ENCODE data around the gene TTC7B. TPM values are rescaled to one million over a fixed set of nuclear protein-coding genes. Genes with fewer than 3 reads are reported as not detected.

TTC7B gene
- total RNA-seq, 1 donor from 2014 or later = 55.5 TPM

- Histone ChIP-seq H3K4me3 (no peak overlapping the region), H3K4me1 (peaks cover 44% of the 10 kb centered on the region), H3K36me3 (no peaks in the 10 kb centered on the region), H3K27ac (replicated peaks) (no peak overlapping the region), H3K9me3 (replicated peaks) (no peaks in the 10 kb centered on the region), H3K27me3 (ENCODE audit: low read depth) (no peaks in the 10 kb centered on the region)
- intact Hi-C loops (cut with micrococcal nuclease) = no loop called here
- DNase-seq = no peak
- TF ChIP-seq CTCF (IDR thresholded peaks at IDR 0.05; ENCODE audit: borderline replicate concordance) = no peak
Observed at GRCh38 chr14:90487462-90487861, 328.8 kb downstream of the TTC7B start.

- H3K4me3 ChIP-seq = no peak overlapping the region
- peak; percentile 31 for DNase-seq
- no peak for TF ChIP-seq CTCF (IDR thresholded peaks at IDR 0.05; ENCODE audit: borderline replicate concordance)
- no peak overlapping the region for H3K27ac ChIP-seq (replicated peaks)
- no peaks in the 10 kb centered on the region for H3K9me3 ChIP-seq (replicated peaks)
- no peaks in the 10 kb centered on the region for H3K36me3 ChIP-seq
- intact Hi-C loops (cut with micrococcal nuclease) = no loop called here
- H3K27me3 ChIP-seq (ENCODE audit: low read depth) = no peaks in the 10 kb centered on the region
- H3K4me1 ChIP-seq = peaks cover 41% of the 10 kb centered on the region
Observed at GRCh38 chr14:90487031-90487430, 329.2 kb downstream of the TTC7B start.

GRCh38 chr14:90484291-90484690 lies 331.9 kb downstream of the TTC7B start:
- H3K4me1 ChIP-seq = peaks cover 24% of the 10 kb centered on the region
- no peak for DNase-seq
- intact Hi-C loops (cut with micrococcal nuclease) = no loop called here

GRCh38 chr14:90483571-90483974 lies 332.7 kb downstream of the TTC7B start:
- Histone ChIP-seq H3K4me1 (peaks cover 24% of the 10 kb centered on the region), H3K9me3 (replicated peaks) (no peaks in the 10 kb centered on the region), H3K4me3 (no peak overlapping the region), H3K36me3 (no peaks in the 10 kb centered on the region), H3K27me3 (ENCODE audit: low read depth) (no peaks in the 10 kb centered on the region), H3K27ac (replicated peaks) (peak overlapping the region; percentile 46)
- DNase-seq = no peak
- TF ChIP-seq CTCF (IDR thresholded peaks at IDR 0.05; ENCODE audit: borderline replicate concordance) = no peak
- intact Hi-C loops (cut with micrococcal nuclease) = no loop called here

More at GRCh38 chr14:90484291-90484690, 331.9 kb downstream of the TTC7B start:
- H3K9me3 ChIP-seq (replicated peaks) = no peaks in the 10 kb centered on the region
- H3K36me3 ChIP-seq = no peaks in the 10 kb centered on the region
- no peaks in the 10 kb centered on the region for H3K27me3 ChIP-seq (ENCODE audit: low read depth)
- H3K27ac ChIP-seq (replicated peaks) = peak overlapping the region; percentile 46
- no peak for TF ChIP-seq CTCF (IDR thresholded peaks at IDR 0.05; ENCODE audit: borderline replicate concordance)
- no peak overlapping the region for H3K4me3 ChIP-seq

GRCh38 chr14:90483117-90483516 lies 333.1 kb downstream of the TTC7B start:
- no peaks in the 10 kb centered on the region for H3K9me3 ChIP-seq (replicated peaks)
- TF ChIP-seq CTCF (IDR thresholded peaks at IDR 0.05; ENCODE audit: borderline replicate concordance) = no peak
- intact Hi-C loops (cut with micrococcal nuclease) = no loop called here
- DNase-seq = no peak
- H3K4me1 ChIP-seq = peaks cover 24% of the 10 kb centered on the region
- no peaks in the 10 kb centered on the region for H3K27me3 ChIP-seq (ENCODE audit: low read depth)
- peak overlapping the region; percentile 46 for H3K27ac ChIP-seq (replicated peaks)
- no peak overlapping the region for H3K4me3 ChIP-seq
- H3K36me3 ChIP-seq = no peaks in the 10 kb centered on the region

GRCh38 chr14:90475298-90475697 lies 340.9 kb downstream of the TTC7B start:
- no peak for DNase-seq
- H3K27ac ChIP-seq (replicated peaks) = no peak overlapping the region
- H3K4me1 ChIP-seq = peaks cover 12% of the 10 kb centered on the region
- intact Hi-C loops (cut with micrococcal nuclease) = no loop called here
- no peaks in the 10 kb centered on the region for H3K27me3 ChIP-seq (ENCODE audit: low read depth)
- no peak for TF ChIP-seq CTCF (IDR thresholded peaks at IDR 0.05; ENCODE audit: borderline replicate concordance)
- peaks cover 32% of the 10 kb centered on the region for H3K9me3 ChIP-seq (replicated peaks)
- H3K36me3 ChIP-seq = no peaks in the 10 kb centered on the region
- H3K4me3 ChIP-seq = no peak overlapping the region

Data from left ventricle myocardium inferior (tissue), 1 donor.